GM23338 (cell line): ENCODE results near the gene DSG4. TPM values are rescaled to one million over a fixed set of nuclear protein-coding genes. Genes with fewer than 3 reads are reported as not detected.

Experiments
- ATAC-seq: fragments of 200-7000 bp; cut with Tn5 transposase; 3 replicates; pipeline ENCODE4 v1.9.1; 2020
- DNase-seq: peaks from one replicate; pipeline ENCODE4 v3.0.0-alpha.2; 2015; ENCODE audit warnings: low spot score
- H2AFZ ChIP-seq: fragments of 200-600 bp; sonication (generic); 2 replicates; pipeline ENCODE4 v1.8.0; 2016; ENCODE audit warnings: antibody characterized with exemption, mild to moderate bottlenecking, moderate library complexity
- H3F3A ChIP-seq: fragments of 200-600 bp; sonication (generic); replicated peaks from 2 replicates; pipeline ENCODE4 v1.8.0; 2017; ENCODE audit warnings: antibody characterized with exemption, mixed run types, low read depth
- H3K27ac ChIP-seq: fragments of 200-600 bp; sonication (generic); 2 replicates; pipeline ENCODE4 v1.6.1; 2016; ENCODE audit warnings: low read depth
- H3K27me3 ChIP-seq: fragments of 200-600 bp; sonication (generic); 2 replicates; pipeline ENCODE4 v1.8.0; 2016; ENCODE audit warnings: mild to moderate bottlenecking, mixed run types, moderate library complexity; ENCODE audit not compliant: insufficient read depth
- H3K36me3 ChIP-seq: fragments of 200-600 bp; sonication (generic); 2 replicates; pipeline ENCODE4 v1.8.0; 2016; ENCODE audit warnings: mild to moderate bottlenecking; ENCODE audit not compliant: insufficient read depth
- H3K4me1 ChIP-seq: fragments of 200-600 bp; sonication (generic); 2 replicates; pipeline ENCODE4 v1.8.0; 2016; ENCODE audit warnings: mild to moderate bottlenecking, moderate library complexity; ENCODE audit not compliant: insufficient read depth
- H3K4me2 ChIP-seq: fragments of 200-600 bp; sonication (generic); 2 replicates; pipeline ENCODE4 v1.7.1; 2017; ENCODE audit warnings: mixed run types
- H3K4me3 ChIP-seq: fragments of 200-600 bp; sonication (generic); 2 replicates; pipeline ENCODE4 v1.6.1; 2016; ENCODE audit warnings: mixed run types
- H3K79me2 ChIP-seq: fragments of 200-600 bp; sonication (generic); replicated peaks from 2 replicates; pipeline ENCODE4 v1.8.0; 2017; ENCODE audit warnings: mild to moderate bottlenecking; ENCODE audit not compliant: insufficient read depth
- H3K9me2 ChIP-seq: fragments of 200-600 bp; sonication (generic); 2 replicates; pipeline ENCODE4 v1.8.0; 2017; ENCODE audit not compliant: insufficient read depth
- H4K20me1 ChIP-seq: fragments of 200-600 bp; sonication (generic); replicated peaks from 2 replicates; pipeline ENCODE4 v1.8.0; 2017; ENCODE audit warnings: mild to moderate bottlenecking; ENCODE audit not compliant: insufficient read depth
- H3K27ac Mint-ChIP-seq: 2 replicates; pipeline ENCODE4 v1.8.0; 2020; ENCODE audit warnings: inconsistent platforms, mild to moderate bottlenecking, moderate library complexity, mixed read lengths
- H3K27me3 Mint-ChIP-seq: 3 replicates; pipeline ENCODE4 v1.8.0; 2022; ENCODE audit warnings: low read depth, mild to moderate bottlenecking, moderate library complexity, mixed read lengths, inconsistent platforms; ENCODE audit not compliant: insufficient read depth, poor library complexity
- H3K36me3 Mint-ChIP-seq: 3 replicates; pipeline ENCODE4 v1.8.0; 2021; ENCODE audit warnings: low read depth, mild to moderate bottlenecking, inconsistent platforms, moderate library complexity, mixed read lengths
- H3K4me1 Mint-ChIP-seq: 3 replicates; pipeline ENCODE4 v1.8.0; 2020; ENCODE audit warnings: mild to moderate bottlenecking, inconsistent platforms, mixed read lengths
- H3K4me3 Mint-ChIP-seq: 3 replicates; pipeline ENCODE4 v1.8.0; 2021; ENCODE audit warnings: moderate library complexity, mild to moderate bottlenecking, inconsistent platforms, mixed read lengths
- H3K9me3 Mint-ChIP-seq: 3 replicates; pipeline ENCODE4 v1.8.0; 2020; ENCODE audit warnings: moderate library complexity, mild to moderate bottlenecking, inconsistent platforms, mixed read lengths
- CTCF ChIP-seq, 2 experiments: fragments of 200-600 bp in 1 of 2; sonication (generic) in 1 of 2; conservative IDR thresholded peaks; 2 replicates each; pipeline versions ENCODE4 v1.5.1 to v1.6.1; 2016 to 2017; ENCODE audit warnings: antibody characterized with exemption in 2 of 2, low read depth in 2 of 2, mild to moderate bottlenecking in 2 of 2, moderate library complexity in 1 of 2
- ETS1 ChIP-seq: IDR thresholded peaks from 2 replicates; pipeline ENCODE4 v1.6.1; 2016; ENCODE audit warnings: antibody characterized with exemption
- EZH2 ChIP-seq: fragments of 200-600 bp; sonication (generic); IDR thresholded peaks from one replicate; pipeline ENCODE4 v1.8.0; 2017; ENCODE audit warnings: antibody characterized with exemption, mild to moderate bottlenecking, low read depth; ENCODE audit not compliant: unreplicated experiment
- STAT1 ChIP-seq: IDR thresholded peaks from one replicate; pipeline ENCODE4 v1.6.1; 2016; ENCODE audit warnings: antibody characterized with exemption; ENCODE audit not compliant: unreplicated experiment
- ZNF114 ChIP-seq: fragments of 250-450 bp; sonication (Bioruptor Pico); IDR thresholded peaks from 2 replicates; pipeline ENCODE4 v1.5.0; 2020; ENCODE audit warnings: mild to moderate bottlenecking, moderate library complexity
- ZNF462 ChIP-seq: fragments of 250-450 bp; sonication (Bioruptor Pico); IDR thresholded peaks from 2 replicates; pipeline ENCODE4 v1.5.0; 2020; ENCODE audit warnings: mild to moderate bottlenecking, moderate library complexity
- polyA plus RNA-seq: library from polyadenylated mRNA; unstranded; fragments of >200 nt; fragmentation: Nextera tagmentation; extraction: Ambion mirVana; gene quantifications from 2 replicates; pipeline ENCODE4 v1.2.1, GENCODE V29; 2016
- total RNA-seq: library from RNA; depleted of rRNA; stranded (reverse); fragments of >200 nt; shearing (Covaris generic); gene quantifications from 2 replicates; pipeline ENCODE4 v1.2.3, GENCODE V29; 2014

The DSG4 gene
- total and polyA plus RNA-seq, 2 experiments from 2014 or later = not detected

GRCh38 chr18:31410716-31411483 lies 34.3 kb downstream of the DSG4 start (continued):
- TF ChIP-seq ETS1 (no peak), CTCF (conservative IDR thresholded peaks at IDR 0.05; ENCODE audit: low read depth in 2 of 2) (no peak)

GRCh38 chr18:31413137-31413536 lies 36.6 kb downstream of the DSG4 start:
- no peak overlapping the region for H3K4me2 ChIP-seq
- H3F3A ChIP-seq = no peaks in the 10 kb centered on the region
- Mint-ChIP-seq H3K27me3 (no peaks in the 10 kb centered on the region), H3K36me3 (no peaks in the 10 kb centered on the region), H3K27ac (no peak overlapping the region), H3K4me1 (no peaks in the 10 kb centered on the region), H3K4me3 (no peak overlapping the region), H3K9me3 (no peaks in the 10 kb centered on the region)
- ATAC-seq (no peak), DNase-seq (no peak)
- no peaks in the 10 kb centered on the region for H3K9me2 ChIP-seq
- H3K27ac ChIP-seq = no peak overlapping the region
- no peaks in the 10 kb centered on the region for H3K27me3 ChIP-seq
- no peaks in the 10 kb centered on the region for H3K4me1 ChIP-seq
- no peak for TF ChIP-seq EZH2
- TF ChIP-seq CTCF (conservative IDR thresholded peaks at IDR 0.05; ENCODE audit: low read depth in 2 of 2) = no peak
- TF ChIP-seq ZNF462 (CRISPR knock-in tag) = no peak
- no peak for TF ChIP-seq STAT1
- no peak for TF ChIP-seq ETS1
- no peak for TF ChIP-seq ZNF114 (CRISPR knock-in tag)
- no peak overlapping the region for H3K4me3 ChIP-seq
- H3K36me3 ChIP-seq = no peaks in the 10 kb centered on the region
- no peaks in the 10 kb centered on the region for H3K79me2 ChIP-seq
- no peaks in the 10 kb centered on the region for H4K20me1 ChIP-seq
- H2AFZ ChIP-seq = no peak overlapping the region
